HepG2 (cell line): ENCODE measurements around the gene RREB1. TPM values are rescaled to one million over a fixed set of nuclear protein-coding genes. Genes with fewer than 3 reads are reported as not detected.
A peak's percentile ranks its signal among the peaks of the same experiment; 100 is the strongest.

Experiments used
- ATAC-seq: fragments of 200-7000 bp; cut with Tn5 transposase; 3 replicates; pipeline ENCODE4 v1.9.1; 2020; ENCODE audit warnings: mild to moderate bottlenecking, moderate library complexity
- BruUV-seq: library from RNA; stranded (reverse); fragments of 400-500 nt; replicated peaks from 2 replicates; lab custom pipeline; 2021; lab: Mats Ljungman, UMichigan
- CTCF ChIA-PET: fragments of 300-600 bp; formaldehyde crosslinking; extraction: SDS; loops from one replicate; lab custom pipeline; 2021; ENCODE audit warnings: low total read pairs, inconsistent platforms, low intra/inter-chr PET ratio; lab: Yijun Ruan, JAX
- POLR2A ChIA-PET: fragments of 350-600 bp; sonication (Branson Sonifier 250); formaldehyde crosslinking; loops from one replicate; lab custom pipeline; 2020; ENCODE audit warnings: antibody characterized with exemption, inconsistent platforms; lab: Yijun Ruan, JAX
- DNase-seq: peaks from one replicate; pipeline ENCODE4 v3.0.0-alpha.2; 2015; ENCODE audit warnings: low spot score
- FAIRE-seq: peaks from 3 replicates; lab custom pipeline; 2011; peaks lifted over from hg19 to GRCh38; lab: Jason Lieb, UNC
- H2AFZ ChIP-seq: one replicate; pipeline ENCODE4 v1.6.1; 2011; ENCODE audit warnings: low read length, inconsistent platforms
- H3K27ac ChIP-seq: fragments of 300-600 bp; 3 replicates; pipeline ENCODE4 v1.8.0; 2011; ENCODE audit warnings: mixed run types, mild to moderate bottlenecking, mixed read lengths, low read length, inconsistent platforms; ENCODE audit not compliant: insufficient read depth; ENCODE audit errors: extremely low read length
- H3K27me3 ChIP-seq, 2 experiments: fragments of 200-600 bp in 1 of 2; 2 replicates in 1 of 2; 3 replicates in 1 of 2; pipeline versions ENCODE4 v1.6.0 to v1.8.0; 2011; ENCODE audit warnings: low read length in 2 of 2, mild to moderate bottlenecking in 2 of 2, moderate library complexity in 2 of 2, inconsistent platforms in 1 of 2; ENCODE audit not compliant: insufficient read depth in 2 of 2, control insufficient read depth in 1 of 2
- H3K36me3 ChIP-seq, 2 experiments: fragments of 200-600 bp in 1 of 2; replicated peaks in 1 of 2; 2 replicates in 1 of 2; 3 replicates in 1 of 2; pipeline versions ENCODE4 v1.5.1 to v1.8.0; 2011; ENCODE audit warnings: low read length in 2 of 2, inconsistent platforms in 1 of 2; ENCODE audit not compliant: insufficient read depth in 2 of 2, control insufficient read depth in 1 of 2
- H3K4me1 ChIP-seq: 2 replicates; pipeline ENCODE4 v1.5.1; 2012; ENCODE audit warnings: low read length, inconsistent platforms; ENCODE audit not compliant: insufficient read depth
- H3K4me2 ChIP-seq: 2 replicates; pipeline ENCODE4 v1.6.0; 2011; ENCODE audit warnings: low read depth, low read length, inconsistent platforms
- H3K4me3 ChIP-seq, 3 experiments: fragments of 200-600 bp in 1 of 3; sonication (generic), shearing (Covaris generic) in 1 of 3; replicated peaks in 1 of 3; 2 replicates each; pipeline ENCODE4 v1.5.1; 2011 to 2016; ENCODE audit warnings: low read length in 3 of 3, inconsistent platforms in 2 of 3, low read depth in 2 of 3, mild to moderate bottlenecking in 2 of 3, control low read depth in 1 of 3, mixed read lengths in 1 of 3; ENCODE audit not compliant: insufficient read depth in 1 of 3
- H3K79me2 ChIP-seq: one replicate; pipeline ENCODE4 v1.6.1; 2011; ENCODE audit warnings: low read length, inconsistent platforms; ENCODE audit not compliant: insufficient read depth
- H3K9ac ChIP-seq: 2 replicates; pipeline ENCODE4 v1.6.0; 2011; ENCODE audit warnings: mild to moderate bottlenecking, low read depth, low read length, inconsistent platforms; ENCODE audit not compliant: insufficient read depth
- H3K9me3 ChIP-seq: 2 replicates; pipeline ENCODE4 v1.5.1; 2012; ENCODE audit warnings: mild to moderate bottlenecking, low read length
- H4K20me1 ChIP-seq: 2 replicates; pipeline ENCODE4 v1.6.0; 2011; ENCODE audit warnings: inconsistent platforms, mild to moderate bottlenecking, low read length, moderate library complexity; ENCODE audit not compliant: insufficient read depth
- FOXO1 ChIP-seq: sonication (generic); formaldehyde crosslinking; IDR thresholded peaks from 2 replicates; pipeline ENCODE4 v1.4.0; 2020; ENCODE audit warnings: missing genetic modification reagents
- HOXD1 ChIP-seq: sonication (generic); formaldehyde crosslinking; IDR thresholded peaks from 2 replicates; pipeline ENCODE4 v1.5.0; 2020; ENCODE audit warnings: missing genetic modification reagents
- PAX8 ChIP-seq: sonication (generic); formaldehyde crosslinking; IDR thresholded peaks from 2 replicates; pipeline ENCODE4 v1.8.0; 2022; ENCODE audit warnings: mild to moderate bottlenecking, missing genetic modification reagents, borderline replicate concordance
- RBM22 ChIP-seq: fragments of 200-400 bp; formaldehyde crosslinking; optimal IDR thresholded peaks from 2 replicates; pipeline ENCODE3; 2017; ENCODE audit warnings: mild to moderate bottlenecking, low read length, moderate library complexity
- SUZ12 ChIP-seq: fragments of 150-350 bp; IDR thresholded peaks from 2 replicates; pipeline ENCODE4 v1.6.1; 2014; ENCODE audit warnings: low read depth, low read length
- THAP9 ChIP-seq: sonication (generic); formaldehyde crosslinking; IDR thresholded peaks from 2 replicates; pipeline ENCODE4; 2020; ENCODE audit warnings: missing genetic modification reagents, mild to moderate bottlenecking, borderline replicate concordance
- WGBS: methylation state at CpG from one replicate; pipeline ENCODE4 v1.1.6; 2017; ENCODE audit warnings: low lambda C conversion rate; 5-methylcytosine and 5-hydroxymethylcytosine counted together
- in situ Hi-C: cut with HindIII; loops from 2 replicates; pipeline ENCODE4 v1.10.0; 2017; ENCODE audit warnings: low pct_unique_long_range_greater_than_20kb; ENCODE audit not compliant: extremely low pct_ligation_motif_present
- intact Hi-C: fragments of 100-400 bp; cut with micrococcal nuclease; formaldehyde crosslinking; loops from one replicate; pipeline ENCODE4 v1.10.0; 2022; ENCODE audit not compliant: unreplicated experiment
- polyA plus RNA-seq, 8 experiments: library from polyadenylated mRNA; depleted of rRNA in 3 of 8; stranded (reverse) in 7 of 8; unstranded in 1 of 8; fragments of >200 nt; fragmentation: Illumina TruSeq in 4 of 8; extraction: Trizol in 4 of 8; gene quantifications; 2 replicates each; pipeline versions ENCODE4 v1.2.1 to v1.2.3, GENCODE V29; 2011 to 2016; ENCODE audit warnings: low read depth in 4 of 8, missing spikeins in 1 of 8, mixed read lengths in 1 of 8; ENCODE audit not compliant: insufficient read depth in 1 of 8
- total RNA-seq, 5 experiments: library from RNA; depleted of rRNA; stranded (reverse); fragments of >200 nt; fragmentation: Illumina TruSeq; extraction: Trizol; gene quantifications; 2 replicates each; pipeline ENCODE4 v1.2.3, GENCODE V29; 2016; ENCODE audit warnings: low read depth in 1 of 5

RREB1 gene
- total and polyA plus RNA-seq, 2 of the 13 experiments (the other 11 are each of a cell fraction or from before 2014, with no cell fraction given): 6.1 to 23.2 TPM

DNA sequence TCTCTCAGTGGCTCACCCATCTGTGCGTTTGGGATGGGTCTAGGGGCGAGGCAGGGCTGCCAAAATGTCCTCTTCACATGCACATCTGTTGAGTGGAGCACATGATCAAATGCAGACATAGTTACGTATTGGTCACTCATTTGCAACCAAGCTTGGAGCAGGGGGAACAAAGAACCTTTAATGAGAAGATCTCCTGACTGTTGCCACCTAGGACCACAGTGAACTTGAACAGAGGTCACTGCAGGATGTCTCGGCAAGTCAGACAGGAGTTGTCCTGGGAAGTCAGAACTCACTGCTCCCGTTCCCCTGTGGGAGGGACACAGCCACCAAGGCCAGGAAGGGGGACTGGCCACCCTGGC, 131.8 kb downstream of the RREB1 start (continued):
- TF ChIP-seq THAP9 (no peak), PAX8 (CRISPR knock-in tag) (no peak), HOXD1 (CRISPR knock-in tag) (peak; percentile 26; the same call in 1 of the 2 replicates), SUZ12 (no peak)
- TF ChIP-seq, all 625 proteins: peak for 32

DNA sequence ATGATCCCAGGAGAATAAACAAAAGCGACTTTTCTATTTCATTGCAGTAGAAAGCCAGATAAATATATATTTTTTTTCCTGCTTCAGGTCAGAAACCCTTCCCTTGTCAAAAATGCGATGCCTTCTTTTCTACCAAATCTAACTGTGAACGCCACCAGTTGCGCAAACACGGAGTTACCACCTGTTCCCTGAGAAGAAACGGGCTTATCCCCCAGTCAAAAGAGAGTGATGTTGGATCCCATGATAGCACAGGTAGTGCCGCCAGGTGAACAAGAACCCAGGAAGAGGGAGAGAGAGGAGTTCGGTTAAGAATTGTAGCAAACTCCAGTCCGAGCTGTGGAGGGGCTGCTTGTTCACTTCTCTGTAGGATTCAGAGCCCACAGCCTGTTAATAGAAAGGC, 132.6 kb downstream of the RREB1 start:
- intact Hi-C loops (no loop called here), in situ Hi-C loops (loop anchor here (5.0 kb wide), 1 partner anchor 518 kb away; no protein-coding TSS in a partner anchor)
- no TSS peak for BruUV-seq
- Histone ChIP-seq H3K9ac (no peak overlapping the region), H2AFZ (no peak overlapping the region), H3K4me3 (no peak overlapping the region), H3K79me2 (peaks cover 13% of the 10 kb centered on the region), H3K27ac (peak overlapping the region; percentile 13), H4K20me1 (peaks cover 12% of the 10 kb centered on the region; the same call in 1 of the 2 replicates), H3K9me3 (no peaks in the 10 kb centered on the region), H3K27me3 (no peaks in the 10 kb centered on the region), H3K4me2 (no peak overlapping the region), H3K4me1 (peaks cover 86% of the 10 kb centered on the region), H3K36me3 (peaks cover 11 to 32% of the 10 kb centered on the region in 2 experiments)
- ChIA-PET CTCF (no interaction called here), POLR2A (no interaction called here)
- DNase-seq: no peak
- ATAC-seq: no peak
- no peak for FAIRE-seq
- WGBS: 97% methylated on average over 9 of the region's 9 CpGs
- peak; percentile 58 for TF ChIP-seq RBM22
- TF ChIP-seq FOXO1: no peak
